Measurements from ENCODE around the gene AKR1C1.

DNA sequence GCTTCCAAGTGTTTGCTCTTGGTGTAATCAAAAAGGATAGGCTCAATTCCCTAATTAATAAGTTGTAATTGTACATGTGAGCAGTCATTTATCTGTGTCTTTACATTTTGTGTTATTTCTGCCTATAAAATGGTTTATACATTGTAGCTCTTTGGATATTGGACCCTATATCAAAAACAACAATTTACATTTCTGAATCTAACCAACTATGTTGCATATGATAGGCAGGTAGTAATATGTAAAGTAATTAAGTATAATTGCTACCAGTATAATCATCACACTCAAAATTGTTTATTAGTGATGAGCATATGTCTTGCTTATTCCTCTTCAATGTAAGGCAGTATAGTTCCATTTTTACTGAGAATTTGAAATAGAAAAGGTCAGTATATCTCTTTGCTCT, 13.8 kb downstream of the AKR1C1 start:
- TF ChIP-seq, protein P1, sequence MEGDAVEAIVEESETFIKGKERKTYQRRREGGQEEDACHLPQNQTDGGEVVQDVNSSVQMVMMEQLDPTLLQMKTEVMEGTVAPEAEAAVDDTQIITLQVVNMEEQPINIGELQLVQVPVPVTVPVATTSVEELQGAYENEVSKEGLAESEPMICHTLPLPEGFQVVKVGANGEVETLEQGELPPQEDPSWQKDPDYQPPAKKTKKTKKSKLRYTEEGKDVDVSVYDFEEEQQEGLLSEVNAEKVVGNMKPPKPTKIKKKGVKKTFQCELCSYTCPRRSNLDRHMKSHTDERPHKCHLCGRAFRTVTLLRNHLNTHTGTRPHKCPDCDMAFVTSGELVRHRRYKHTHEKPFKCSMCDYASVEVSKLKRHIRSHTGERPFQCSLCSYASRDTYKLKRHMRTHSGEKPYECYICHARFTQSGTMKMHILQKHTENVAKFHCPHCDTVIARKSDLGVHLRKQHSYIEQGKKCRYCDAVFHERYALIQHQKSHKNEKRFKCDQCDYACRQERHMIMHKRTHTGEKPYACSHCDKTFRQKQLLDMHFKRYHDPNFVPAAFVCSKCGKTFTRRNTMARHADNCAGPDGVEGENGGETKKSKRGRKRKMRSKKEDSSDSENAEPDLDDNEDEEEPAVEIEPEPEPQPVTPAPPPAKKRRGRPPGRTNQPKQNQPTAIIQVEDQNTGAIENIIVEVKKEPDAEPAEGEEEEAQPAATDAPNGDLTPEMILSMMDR (conservative IDR thresholded peaks at IDR 0.05 in 1 of 2, IDR thresholded peaks at IDR 0.05 in 1 of 2; ENCODE audit: low read depth in 1 of 2, low read length in 2 of 2), result no peak
- TF ChIP-seq EZH2 (IDR thresholded peaks at IDR 0.05; ENCODE audit: low read length, missing control alignments), result no peak
